Heart right ventricle (tissue), 16 donors: ENCODE results near the gene PEAK1. TPM values are rescaled to one million over a fixed set of nuclear protein-coding genes. Genes with fewer than 3 reads are reported as not detected.
A peak's percentile ranks its signal among the peaks of the same experiment; 100 is the strongest.

Experiments
- ATAC-seq, 8 donors: fragments of 200-7000 bp; cut with Tn5 transposase; one replicate each; pipeline ENCODE4 v1.9.1; 2020; ENCODE audit warnings: mild to moderate bottlenecking in 8 of 8, moderate library complexity in 8 of 8, moderate number of reproducible peaks in 1 of 8
- DNase-seq, 2 donors: peaks; one replicate each; pipeline ENCODE4 v3.0.0-alpha.2; 2020
- H3K27ac ChIP-seq, 10 donors: fragments of 200-600 bp; sonication (generic) in 2 of 10; one replicate each; pipeline versions ENCODE4 v1.5.0 to v1.8.0; 2020 to 2022; ENCODE audit warnings: mild to moderate bottlenecking in 3 of 10
- H3K27me3 ChIP-seq, 7 donors: fragments of 200-600 bp; one replicate each; pipeline ENCODE4 v1.8.0; 2021 to 2022; ENCODE audit warnings: mild to moderate bottlenecking in 2 of 7
- H3K36me3 ChIP-seq, 9 donors: fragments of 200-600 bp; sonication (generic) in 1 of 9; one replicate each; pipeline versions ENCODE4 v1.5.0 to v1.8.0; 2020 to 2022; ENCODE audit warnings: mild to moderate bottlenecking in 2 of 9
- H3K4me1 ChIP-seq, 9 donors: fragments of 200-600 bp; sonication (generic) in 1 of 9; one replicate each; pipeline versions ENCODE4 v1.5.0 to v1.8.0; 2020 to 2022; ENCODE audit warnings: mild to moderate bottlenecking in 4 of 9
- H3K4me3 ChIP-seq, 10 donors: fragments of 200-600 bp; sonication (generic) in 2 of 10; one replicate each; pipeline versions ENCODE4 v1.5.0 to v1.8.0; 2020 to 2022; ENCODE audit warnings: mild to moderate bottlenecking in 7 of 10, moderate library complexity in 2 of 10
- H3K9me3 ChIP-seq, 11 donors: fragments of 200-600 bp in 10 of 11; sonication (generic) in 2 of 11; one replicate each; pipeline versions ENCODE4 v1.5.0 to v1.8.0; 2013 to 2022; ENCODE audit warnings: mild to moderate bottlenecking in 2 of 11, control low read depth in 1 of 11, moderate library complexity in 1 of 11
- WGBS, 2 donors: extraction: QIAGEN DNeasy Blood & Tissue Kit; methylation state at CpG; one replicate each; pipeline ENCODE4 v1.1.7; 2013; ENCODE audit warnings: inconsistent platforms in 1 of 2; 5-methylcytosine and 5-hydroxymethylcytosine counted together
- intact Hi-C, 10 donors: fragments of 100-400 bp; cut with DNase I; formaldehyde crosslinking; loops; one replicate each; pipeline versions ENCODE4 v1.11.1 to v1.14.2; 2022
- polyA plus RNA-seq, 2 donors: library from polyadenylated mRNA; stranded (reverse); fragments of 200-250 nt; gene quantifications; one replicate each; pipeline ENCODE4 v1.2.3, GENCODE V29; 2013
- total RNA-seq, 10 donors: library from RNA; stranded (reverse); fragmentation: NEBNext Ultra II Directional in 3 of 10; extraction: Animal tissue kit (Norgen Biotek cat#: 25700) in 3 of 10; gene quantifications; one replicate each; pipeline versions ENCODE4 v1.2.1 to v1.2.4, GENCODE V29; 2021 to 2023
- TF ChIP-seq, protein P1 (sequence below), 9 donors: fragments of 200-600 bp; sonication (generic) in 2 of 9; IDR thresholded peaks; one replicate each; pipeline versions ENCODE4 v1.5.0 to v1.8.0; 2021 to 2022; ENCODE audit warnings: antibody characterized with exemption in 9 of 9, mild to moderate bottlenecking in 5 of 9, moderate library complexity in 1 of 9
- donor health status: Arrhythmogenic right ventricular cardiomyopathy.
- donor health status: ischemic (EF 13 %, LVEDD 7.1; RV severe dilation, severe dysfunction).
- donor health status: healthy with polysubstance abuse.
- donor health status: DM: no; HTN: yes; CAD: no.
- donor health status: DM: no; HTN: no; CAD: no.
- donor health status: ischemic (EF 25% LVEDD 6.9; RV normal size, moderate dysfunction).
- donor health status: ischemic (EF 25% LVEDD 5.7; RV mildly dilated, moderate dysfunction).
- donor health status: healthy.
- donor health status: DM: yes; HTN: yes; CAD: no.
- donor health status: Ischemic cardiomyopathy.
- donor health status: ischemic (EF 35%, LVEDD 5.7; RV mildly dilated, moderate dysfunction).
- donor health status: nonischemic (EF 11% LVEDD 7.7; RV severe dilation, severe dysfunction).
- donor health status: DM: yes; HTN: yes; CAD: no.
- donor health status: PGD.
- donor health status: ischemic (EF 29% LVEDD 5.4; RV normal size, mild dysfunction).
- donor health status: nonischemic (EF 23%, LVEDD 6.1; RV moderate dilation, normal function).

Gene PEAK1
- total and polyA plus RNA-seq, 12 donors = 7.0 to 146 (median 90.8) TPM

DNA sequence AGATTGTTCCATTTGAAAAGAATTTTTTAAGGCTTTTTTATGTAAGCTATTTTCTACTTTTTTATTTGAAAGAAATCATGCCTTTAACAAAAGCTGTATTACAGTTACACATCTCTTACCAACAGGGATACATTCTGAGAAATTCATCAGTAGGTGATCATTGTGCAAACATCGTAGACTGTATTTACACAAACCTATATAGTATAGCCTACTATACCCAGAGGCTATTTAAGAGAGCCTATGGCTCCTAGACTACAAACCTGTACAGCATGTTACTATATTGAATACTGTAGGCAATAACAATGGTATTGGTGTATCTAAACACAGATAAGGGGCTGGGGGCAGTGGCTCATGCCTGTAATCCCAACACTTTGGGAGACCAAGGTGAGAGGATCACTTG, 43.1 kb downstream of the PEAK1 start:
- Histone ChIP-seq H3K9me3 (peaks cover 0 to 5% (median 0%) of the 10 kb centered on the region in 11 donors), H3K27me3 (no peaks in the 10 kb centered on the region), H3K27ac (no peak overlapping the region), H3K36me3 (no peaks in the 10 kb centered on the region), H3K4me1 (peaks cover 0 to 36% (median 9%) of the 10 kb centered on the region in 9 donors), H3K4me3 (no peak overlapping the region)
- 95% methylated on average over 1 of the region's 1 CpG for WGBS, 2 donors
- TF ChIP-seq, protein P1, sequence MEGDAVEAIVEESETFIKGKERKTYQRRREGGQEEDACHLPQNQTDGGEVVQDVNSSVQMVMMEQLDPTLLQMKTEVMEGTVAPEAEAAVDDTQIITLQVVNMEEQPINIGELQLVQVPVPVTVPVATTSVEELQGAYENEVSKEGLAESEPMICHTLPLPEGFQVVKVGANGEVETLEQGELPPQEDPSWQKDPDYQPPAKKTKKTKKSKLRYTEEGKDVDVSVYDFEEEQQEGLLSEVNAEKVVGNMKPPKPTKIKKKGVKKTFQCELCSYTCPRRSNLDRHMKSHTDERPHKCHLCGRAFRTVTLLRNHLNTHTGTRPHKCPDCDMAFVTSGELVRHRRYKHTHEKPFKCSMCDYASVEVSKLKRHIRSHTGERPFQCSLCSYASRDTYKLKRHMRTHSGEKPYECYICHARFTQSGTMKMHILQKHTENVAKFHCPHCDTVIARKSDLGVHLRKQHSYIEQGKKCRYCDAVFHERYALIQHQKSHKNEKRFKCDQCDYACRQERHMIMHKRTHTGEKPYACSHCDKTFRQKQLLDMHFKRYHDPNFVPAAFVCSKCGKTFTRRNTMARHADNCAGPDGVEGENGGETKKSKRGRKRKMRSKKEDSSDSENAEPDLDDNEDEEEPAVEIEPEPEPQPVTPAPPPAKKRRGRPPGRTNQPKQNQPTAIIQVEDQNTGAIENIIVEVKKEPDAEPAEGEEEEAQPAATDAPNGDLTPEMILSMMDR (IDR thresholded peaks at IDR 0.05) = no peak
- DNase-seq (no peak), ATAC-seq (no peak)
- intact Hi-C loops = no loop called here

DNA sequence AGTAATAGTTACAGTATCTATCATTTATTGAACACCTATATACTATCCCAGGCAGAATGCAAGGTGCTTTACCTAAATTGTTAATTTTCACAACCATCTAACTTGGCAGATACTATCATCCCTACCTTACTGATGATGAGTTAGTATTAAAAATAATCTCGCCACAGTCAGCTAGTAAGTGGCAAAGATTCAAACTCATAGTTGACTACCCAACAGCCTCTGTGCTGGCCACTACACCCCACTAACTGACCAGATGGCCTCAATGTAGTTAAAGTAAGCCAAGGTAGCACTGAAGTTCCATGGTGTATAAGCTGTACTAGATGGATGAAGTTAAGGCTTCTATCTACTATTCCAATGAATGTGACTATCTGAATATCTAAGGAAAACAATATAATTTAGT, 44.8 kb downstream of the PEAK1 start:
- H3K9me3 ChIP-seq = peaks cover 0 to 5% (median 0%) of the 10 kb centered on the region in 11 donors
- H3K4me3 ChIP-seq = no peak overlapping the region
- TF ChIP-seq, protein P1 (IDR thresholded peaks at IDR 0.05) = no peak
- WGBS, 2 donors = 92 to 94% methylated on average over 1 of the region's 1 CpG
- DNase-seq (no peak), ATAC-seq (no peak)
- H3K4me1 ChIP-seq = peaks cover 0 to 34% (median 9%) of the 10 kb centered on the region in 9 donors
- H3K36me3 ChIP-seq = no peaks in the 10 kb centered on the region
- intact Hi-C loops = no loop called here
- H3K27ac ChIP-seq = no peak overlapping the region
- H3K27me3 ChIP-seq = no peaks in the 10 kb centered on the region

DNA sequence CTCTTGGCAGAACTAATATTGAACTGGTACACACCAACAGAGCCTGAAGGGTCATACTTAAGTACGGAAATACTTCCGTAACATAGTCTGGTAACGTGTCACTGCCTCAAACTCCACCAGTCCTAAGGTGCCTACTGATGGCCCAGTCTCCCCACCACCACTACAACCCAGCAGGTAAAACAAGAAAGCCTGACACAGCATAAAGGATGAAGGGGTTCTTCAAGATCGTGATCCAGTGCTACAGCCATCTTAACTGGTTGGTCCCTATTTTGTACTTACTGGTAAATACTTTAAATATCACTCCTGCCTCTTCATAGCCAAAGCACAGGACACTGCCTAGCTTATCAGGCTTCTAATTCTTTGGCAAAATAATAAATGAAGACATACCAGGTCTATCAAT, 46.5 kb downstream of the PEAK1 start:
- no peaks in the 10 kb centered on the region for H3K36me3 ChIP-seq
- ATAC-seq = peak in 1 of 8 donors; percentile 10
- H3K4me3 ChIP-seq = no peak overlapping the region
- H3K4me1 ChIP-seq = peaks cover 0 to 42% (median 16%) of the 10 kb centered on the region in 9 donors
- intact Hi-C loops = no loop called here
- DNase-seq = no peak
- TF ChIP-seq, protein P1 (IDR thresholded peaks at IDR 0.05) = no peak
- 74 to 84% methylated on average over 4 of the region's 4 CpGs for WGBS, 2 donors
- no peaks in the 10 kb centered on the region for H3K27me3 ChIP-seq
- no peak overlapping the region for H3K27ac ChIP-seq
- H3K9me3 ChIP-seq = peaks cover 0 to 5% (median 0%) of the 10 kb centered on the region in 11 donors

DNA sequence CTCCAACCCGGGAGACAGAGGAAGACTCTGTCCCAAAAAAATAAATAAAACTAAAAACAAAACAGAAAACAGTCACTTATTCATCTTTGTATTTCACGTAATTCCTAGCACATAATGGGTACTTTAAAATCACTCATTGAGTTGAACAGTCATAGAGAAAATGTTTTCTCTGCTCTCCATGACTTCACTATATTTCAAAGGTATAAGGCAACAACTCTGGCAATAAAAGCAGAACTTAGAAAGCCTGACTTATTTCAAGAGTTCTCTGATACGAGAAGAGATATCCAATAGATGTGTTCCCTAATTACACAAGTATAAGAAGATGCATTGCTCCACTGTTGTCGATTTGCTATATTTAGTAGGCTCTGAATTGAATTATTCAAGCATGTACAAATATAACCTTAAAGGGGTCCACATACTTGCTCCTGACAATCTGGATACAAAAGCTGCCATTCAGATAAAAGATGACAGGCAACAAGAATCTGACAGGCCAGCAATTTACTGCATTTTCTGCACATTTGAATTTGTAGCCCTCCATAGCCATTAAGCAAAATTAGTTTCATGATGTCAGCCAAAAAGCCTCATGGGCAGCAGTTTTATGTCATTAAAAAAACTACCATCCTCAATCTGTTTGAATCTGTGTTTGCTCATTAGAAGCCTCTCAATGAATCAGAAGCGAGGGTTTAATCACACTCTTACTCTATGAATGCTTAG, 47.9 kb downstream of the PEAK1 start:
- peaks cover 0 to 5% (median 0%) of the 10 kb centered on the region in 11 donors for H3K9me3 ChIP-seq
- H3K4me3 ChIP-seq = no peak overlapping the region
- intact Hi-C loops = no loop called here
- H3K27ac ChIP-seq = no peak overlapping the region
- DNase-seq (no peak), ATAC-seq (no peak)
- TF ChIP-seq, protein P1 (IDR thresholded peaks at IDR 0.05) = no peak
- H3K4me1 ChIP-seq = peaks cover 0 to 42% (median 16%) of the 10 kb centered on the region in 9 donors
- WGBS, 2 donors = 64 to 83% methylated on average over 5 of the region's 5 CpGs
- H3K36me3 ChIP-seq = no peaks in the 10 kb centered on the region
- H3K27me3 ChIP-seq = no peaks in the 10 kb centered on the region
